Activated CD8-positive, alpha-beta T cell treated with anti-CD3 and anti-CD28 coated beads for 36 hours (primary cell): ENCODE data around the gene MBLAC1. TPM values are rescaled to one million over a fixed set of nuclear protein-coding genes. Genes with fewer than 3 reads are reported as not detected.
A peak's percentile ranks its signal among the peaks of the same experiment; 100 is the strongest.

Source experiments
- ATAC-seq: fragments of 200-7000 bp; cut with Tn5 transposase; one replicate; pipeline ENCODE4 v1.10.0; 2021; ENCODE audit warnings: mild to moderate bottlenecking, moderate library complexity
- CTCF ChIA-PET: fragments of 350-600 bp; sonication (Branson Sonifier 250); formaldehyde crosslinking; loops from one replicate; lab custom pipeline; 2021; ENCODE audit warnings: antibody characterized with exemption; lab: Charles Lee
- POLR2A ChIA-PET: fragments of 350-600 bp; sonication (Branson Sonifier 250); formaldehyde crosslinking; loops from one replicate; lab custom pipeline; 2021; ENCODE audit warnings: antibody characterized with exemption; lab: Charles Lee
- DNase-seq: peaks from one replicate; pipeline ENCODE4 v3.0.0-alpha.2; 2020
- H3K27ac Mint-ChIP-seq: one replicate; pipeline ENCODE4 v1.8.0; 2021; ENCODE audit warnings: mild to moderate bottlenecking, mixed read lengths
- H3K27me3 Mint-ChIP-seq: one replicate; pipeline ENCODE4 v1.8.0; 2021; ENCODE audit warnings: mixed read lengths
- H3K36me3 Mint-ChIP-seq: one replicate; pipeline ENCODE4 v1.8.0; 2021; ENCODE audit warnings: low read depth, mixed read lengths
- H3K4me1 Mint-ChIP-seq: one replicate; pipeline ENCODE4 v1.8.0; 2021; ENCODE audit warnings: low read depth, mixed read lengths
- H3K4me3 Mint-ChIP-seq: one replicate; pipeline ENCODE4 v1.8.0; 2021; ENCODE audit warnings: mild to moderate bottlenecking, moderate library complexity, mixed read lengths
- H3K9me3 Mint-ChIP-seq: one replicate; pipeline ENCODE4 v1.8.0; 2021; ENCODE audit warnings: mixed read lengths
- CTCF ChIP-seq: fragments of 200-600 bp; IDR thresholded peaks from one replicate; pipeline ENCODE4 v1.8.0; 2022; ENCODE audit warnings: antibody characterized with exemption, mild to moderate bottlenecking
- intact Hi-C: fragments of 100-400 bp; cut with micrococcal nuclease; formaldehyde crosslinking; loops from one replicate; pipeline ENCODE4 v1.10.0; 2022
- total RNA-seq, 2 experiments: library from RNA; stranded (reverse); gene quantifications; one replicate each; pipeline ENCODE4 v1.2.3, GENCODE V29; 2021

MBLAC1 gene
- total RNA-seq, 2 experiments from 2014 or later: 1.9 to 2.1 TPM

- intact Hi-C loops: loop anchor here (5.0 to 10.0 kb wide), 2 partner anchors 89 to 167 kb away; partner anchors contain the start of gene TRIM4
Measured at GRCh38 chr7:100081535-100082102, 45.1 kb upstream of the MBLAC1 start, which contains the start of gene ZNF3. Gene ZNF3, minus strand, starts transcription at chr7:100081723. Its CDS starts 4,366 bp downstream, at chr7:100077357.

GRCh38 chr7:100082978-100083377 lies 43.8 kb upstream of the MBLAC1 start:
- no peak for TF ChIP-seq CTCF
- DNase-seq (no peak), ATAC-seq (peak; percentile 0)
- ChIA-PET POLR2A (interaction anchor here (0.6 to 3.1 kb wide), 10 partner anchors 9 to 801 kb away, joined by 3 to 25 read pairs (median 5); partner anchors contain the start of gene MCM7), CTCF (interaction anchor here (0.8 to 1.2 kb wide), 6 partner anchors 11 to 169 kb away, joined by 3 to 4 read pairs (median 3); partner anchors contain the start of genes TRIM4 and ZSCAN21)
- Mint-ChIP-seq H3K27me3 (no peaks in the 10 kb centered on the region), H3K4me3 (peak overlapping the region; percentile 87), H3K9me3 (no peaks in the 10 kb centered on the region), H3K27ac (peak overlapping the region; percentile 11), H3K4me1 (peaks cover 22% of the 10 kb centered on the region), H3K36me3 (peaks cover 13% of the 10 kb centered on the region)
- intact Hi-C loops: loop anchor here (5.0 to 10.0 kb wide), 2 partner anchors 91 to 168 kb away; partner anchors contain the start of gene TRIM4

More at GRCh38 chr7:100081535-100082102, 45.1 kb upstream of the MBLAC1 start, which contains the start of gene ZNF3:
- H3K9me3 Mint-ChIP-seq: no peaks in the 10 kb centered on the region
- H3K4me1 Mint-ChIP-seq: peaks cover 21% of the 10 kb centered on the region
- H3K4me3 Mint-ChIP-seq: peak within 1 kb of the TSS; percentile 87
- ATAC-seq: peak; percentile 83
- POLR2A ChIA-PET: interaction anchor here (0.6 to 3.1 kb wide), 11 partner anchors 10 to 348 kb away, joined by 3 to 25 read pairs (median 3); partner anchors contain the start of genes MCM7 and MEPCE
- no peaks in the 10 kb centered on the region for H3K27me3 Mint-ChIP-seq
- CTCF ChIA-PET: interaction anchor here (0.7 to 1.2 kb wide), 9 partner anchors 10 to 168 kb away, joined by 3 to 7 read pairs (median 3); partner anchors contain the start of genes AP4M1 and MCM7
- H3K36me3 Mint-ChIP-seq: peaks cover 19% of the 10 kb centered on the region
- peak; percentile 99 for DNase-seq
- peak; percentile 96 for TF ChIP-seq CTCF
- H3K27ac Mint-ChIP-seq: peak within 1 kb of the TSS; percentile 87

- intact Hi-C loops: loop anchor here (10.0 kb wide), 1 partner anchor 171 kb away; the partner anchor contains the start of gene TRIM4
- ATAC-seq: no peak
- no peaks in the 10 kb centered on the region for H3K27me3 Mint-ChIP-seq
- H3K4me1 Mint-ChIP-seq: peaks cover 22% of the 10 kb centered on the region
- H3K4me3 Mint-ChIP-seq: no peak overlapping the region
- no peak overlapping the region for H3K27ac Mint-ChIP-seq
- CTCF ChIA-PET: interaction anchor here (0.9 to 1.6 kb wide), 2 partner anchors 91 to 172 kb away, joined by 3 to 6 read pairs; no protein-coding TSS in a partner anchor
- H3K9me3 Mint-ChIP-seq: no peaks in the 10 kb centered on the region
- no peak for TF ChIP-seq CTCF
- POLR2A ChIA-PET: interaction anchor here (2.5 kb wide), 1 partner anchor 15 kb away, joined by 19 read pairs; the partner anchor contains the start of genes AP4M1 and MCM7
- H3K36me3 Mint-ChIP-seq: peaks cover 7% of the 10 kb centered on the region
- DNase-seq: no peak
Measured at GRCh38 chr7:100085515-100085914, 41.3 kb upstream of the MBLAC1 start.

- DNase-seq (no peak), ATAC-seq (no peak)
- no peaks in the 10 kb centered on the region for H3K27me3 Mint-ChIP-seq
- peak overlapping the region; percentile 17 for H3K4me3 Mint-ChIP-seq
- ChIA-PET CTCF (no interaction called here), POLR2A (interaction anchor here (0.9 to 1.5 kb wide), 3 partner anchors 8 to 31 kb away, joined by 4 to 14 read pairs (median 6); partner anchors contain the start of genes AP4M1 and MCM7)
- peaks cover 27% of the 10 kb centered on the region for H3K4me1 Mint-ChIP-seq
- intact Hi-C loops: loop anchor here (10.0 kb wide), 1 partner anchor 172 kb away; the partner anchor contains the start of gene TRIM4
- no peaks in the 10 kb centered on the region for H3K9me3 Mint-ChIP-seq
- peaks cover 16% of the 10 kb centered on the region for H3K36me3 Mint-ChIP-seq
- peak overlapping the region; percentile 6 for H3K27ac Mint-ChIP-seq
- no peak for TF ChIP-seq CTCF
Measured at GRCh38 chr7:100087055-100087750, 39.6 kb upstream of the MBLAC1 start.
